ENCODE data around the gene ZNF568. TPM values are rescaled to one million over a fixed set of nuclear protein-coding genes. Genes with fewer than 3 reads are reported as not detected.

Gene ZNF568
- total RNA-seq, 2 donors from 2014 or later: 11.5 to 13.0 TPM

- DNase-seq (ENCODE audit: low spot score): no peak
- intact Hi-C loops (cut with DNase I): no loop called here
Observed at GRCh38 chr19:36987091-36987490, 71.0 kb downstream of the ZNF568 start.

DNA sequence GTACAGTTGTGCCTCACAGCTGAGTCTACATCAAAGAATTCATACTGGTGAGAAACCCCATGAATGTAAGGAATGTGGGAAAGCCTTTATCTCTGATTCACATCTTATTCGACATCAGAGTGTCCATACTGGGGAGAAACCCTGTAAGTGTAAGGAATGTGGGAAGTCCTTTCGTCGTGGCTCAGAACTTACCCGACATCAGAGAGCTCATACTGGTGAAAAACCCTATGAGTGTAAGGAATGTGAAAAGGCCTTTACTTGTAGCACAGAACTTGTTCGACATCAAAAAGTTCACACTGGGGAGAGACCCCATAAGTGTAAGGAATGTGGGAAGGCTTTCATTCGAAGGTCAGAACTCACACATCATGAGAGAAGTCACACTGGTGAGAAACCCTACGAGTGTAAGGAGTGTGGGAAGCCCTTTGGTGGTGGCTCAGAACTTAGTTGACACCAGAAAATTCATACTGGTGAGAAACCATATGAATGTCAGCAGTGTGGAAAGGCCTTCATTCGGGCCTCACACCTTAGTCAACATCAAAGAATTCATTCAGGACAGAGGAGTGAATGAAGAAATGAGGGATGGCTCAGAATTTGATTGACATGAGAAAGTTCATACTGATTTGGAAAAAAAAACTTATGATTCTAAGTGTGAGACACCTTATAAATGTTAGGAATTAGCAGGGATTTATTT, 81.2 kb downstream of the ZNF568 start:
- intact Hi-C loops (cut with DNase I): no loop called here
- DNase-seq (ENCODE audit: low spot score): no peak

GRCh38 chr19:36997843-36998235, 81.7 kb downstream of the ZNF568 start:
- DNase-seq (ENCODE audit: low spot score): no peak
- intact Hi-C loops (cut with DNase I): no loop called here

DNA sequence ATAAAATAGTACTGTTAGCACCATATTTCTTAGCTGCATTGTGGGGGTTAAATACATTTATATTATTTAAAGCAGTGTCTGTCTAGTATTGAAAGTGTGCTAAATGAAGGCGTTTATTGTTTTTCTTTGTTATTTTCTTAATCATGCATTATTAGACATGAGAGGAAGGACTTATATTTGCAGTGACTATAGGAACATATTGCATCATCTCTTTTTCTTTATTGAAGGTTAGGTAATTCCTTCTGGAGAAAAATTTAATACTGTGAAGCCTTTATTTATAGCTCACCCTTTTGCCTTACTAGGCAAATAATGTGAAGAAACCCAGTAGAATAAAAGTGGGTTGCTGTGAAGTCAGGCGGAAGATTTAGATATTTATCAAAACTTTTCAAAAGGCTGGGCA, 83.2 kb downstream of the ZNF568 start:
- no peak for DNase-seq (ENCODE audit: low spot score)
- intact Hi-C loops (cut with DNase I): no loop called here

GRCh38 chr19:37007587-37008220, 91.6 kb downstream of the ZNF568 start:
- DNase-seq (ENCODE audit: low spot score): peak; percentile 90
- intact Hi-C loops (cut with DNase I): no loop called here

GRCh38 chr19:37009871-37010270, 93.7 kb downstream of the ZNF568 start:
- intact Hi-C loops (cut with DNase I): no loop called here
- DNase-seq (ENCODE audit: low spot score): no peak

DNA sequence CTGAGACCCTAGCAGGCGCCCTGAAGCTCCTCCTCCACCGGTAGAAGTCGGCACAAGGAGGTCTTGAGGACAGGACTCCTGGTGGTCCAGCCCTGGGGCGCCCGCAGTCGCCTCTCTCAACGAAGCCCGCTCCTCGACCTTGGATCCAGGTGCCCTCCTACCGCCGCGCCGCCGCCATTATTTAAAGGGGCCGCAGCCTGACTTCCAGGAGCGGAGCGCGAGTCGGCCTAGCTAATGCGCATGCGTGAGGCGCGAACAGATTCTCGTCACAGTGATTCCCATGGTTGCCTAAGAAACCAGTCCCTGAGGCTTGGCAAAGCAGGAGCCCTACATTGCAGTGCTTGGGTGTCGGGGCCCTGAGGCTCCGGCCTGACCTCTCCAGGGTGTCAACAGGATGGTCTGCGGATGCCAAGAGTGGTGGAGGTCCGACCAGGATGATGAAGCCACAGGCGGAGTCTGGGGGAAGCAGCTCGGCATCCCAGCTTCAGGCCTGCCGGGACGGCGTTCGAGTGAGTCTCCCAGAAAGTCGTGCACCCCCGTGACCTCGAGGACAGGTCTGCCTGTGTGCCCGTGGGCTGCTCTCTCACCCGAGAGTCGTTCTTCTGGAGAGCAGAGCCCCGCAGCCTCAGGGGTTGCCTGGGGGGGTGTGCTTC, 96.1 kb downstream of the ZNF568 start:
- no peak for DNase-seq (ENCODE audit: low spot score)
- intact Hi-C loops (cut with DNase I): no loop called here

- no peak for DNase-seq (ENCODE audit: low spot score)
- intact Hi-C loops (cut with DNase I): no loop called here
Observed at GRCh38 chr19:37014456-37014855, 98.3 kb downstream of the ZNF568 start.

DNA sequence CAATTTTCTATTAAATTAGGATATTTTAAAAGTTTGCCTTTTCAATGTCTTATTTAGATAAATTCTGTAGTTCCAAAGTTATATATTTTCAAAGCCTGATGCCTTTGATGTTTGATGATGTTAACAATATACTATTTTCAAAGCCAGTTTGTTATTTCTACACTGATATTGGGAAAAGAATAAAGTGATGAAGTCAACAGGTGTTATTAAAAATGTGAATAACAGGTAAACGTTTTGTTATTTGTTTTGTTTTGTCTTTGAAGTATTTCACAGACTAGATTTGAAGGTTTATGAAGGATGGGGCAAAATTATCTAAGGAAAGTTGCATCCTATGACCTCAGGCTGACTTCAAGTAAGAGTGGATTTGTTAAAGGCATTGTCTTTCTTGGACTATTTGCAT, 129.0 kb downstream of the ZNF568 start:
- no peak for DNase-seq (ENCODE audit: low spot score)
- intact Hi-C loops (cut with DNase I): no loop called here

Other genes starting within 250 kb of the ZNF568 start
- gene ZNF461, start 249.5 kb upstream of the ZNF568 start, total RNA-seq: 1 to 10 TPM; 7.3 to 9.7 TPM
- 1 to 10 TPM; 5.5 to 7.8 TPM for gene ZNF567, start 228.7 kb upstream of the ZNF568 start, total RNA-seq
- 1 to 10 TPM; 5.1 to 5.2 TPM for gene ZNF850, start 143.5 kb upstream of the ZNF568 start, total RNA-seq
- gene ZNF790, start 77.9 kb upstream of the ZNF568 start, total RNA-seq: 1 to 10 TPM; 7.1 to 8.4 TPM
- 1 to 10 TPM; 5.3 to 6.6 TPM for gene ZNF345, start 65.5 kb upstream of the ZNF568 start, total RNA-seq
- 1 to 10 TPM; 3.3 to 3.4 TPM for gene ZNF829, start within 50 bp of the ZNF568 start, total RNA-seq
- gene ZNF420, start 162.1 kb downstream of the ZNF568 start, total RNA-seq: 10 to 100 TPM in 1 of 2 donors, 1 to 10 TPM in 1; 7.9 to 12.4 TPM

All from posterior vena cava (tissue), 2 donors.